ENCODE data around the gene PSMG1. TPM values are rescaled to one million over a fixed set of nuclear protein-coding genes. Genes with fewer than 3 reads are reported as not detected.

The PSMG1 gene
- total and polyA plus RNA-seq, 2 donors (not counting 1 experiment from before 2014, with no cell fraction given) = 55.5 to 62.3 TPM

GRCh38 chr21:39184050-39184980, 1.1 kb upstream of the PSMG1 start:
- TF ChIP-seq, protein P1, sequence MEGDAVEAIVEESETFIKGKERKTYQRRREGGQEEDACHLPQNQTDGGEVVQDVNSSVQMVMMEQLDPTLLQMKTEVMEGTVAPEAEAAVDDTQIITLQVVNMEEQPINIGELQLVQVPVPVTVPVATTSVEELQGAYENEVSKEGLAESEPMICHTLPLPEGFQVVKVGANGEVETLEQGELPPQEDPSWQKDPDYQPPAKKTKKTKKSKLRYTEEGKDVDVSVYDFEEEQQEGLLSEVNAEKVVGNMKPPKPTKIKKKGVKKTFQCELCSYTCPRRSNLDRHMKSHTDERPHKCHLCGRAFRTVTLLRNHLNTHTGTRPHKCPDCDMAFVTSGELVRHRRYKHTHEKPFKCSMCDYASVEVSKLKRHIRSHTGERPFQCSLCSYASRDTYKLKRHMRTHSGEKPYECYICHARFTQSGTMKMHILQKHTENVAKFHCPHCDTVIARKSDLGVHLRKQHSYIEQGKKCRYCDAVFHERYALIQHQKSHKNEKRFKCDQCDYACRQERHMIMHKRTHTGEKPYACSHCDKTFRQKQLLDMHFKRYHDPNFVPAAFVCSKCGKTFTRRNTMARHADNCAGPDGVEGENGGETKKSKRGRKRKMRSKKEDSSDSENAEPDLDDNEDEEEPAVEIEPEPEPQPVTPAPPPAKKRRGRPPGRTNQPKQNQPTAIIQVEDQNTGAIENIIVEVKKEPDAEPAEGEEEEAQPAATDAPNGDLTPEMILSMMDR (conservative IDR thresholded peaks at IDR 0.05 in 1 of 2, IDR thresholded peaks at IDR 0.05 in 1 of 2; ENCODE audit: low read depth in 1 of 2, low read length in 2 of 2) = no peak
- no peak for TF ChIP-seq EZH2 (IDR thresholded peaks at IDR 0.05; ENCODE audit: low read length, missing control alignments)
- H3K36me3 ChIP-seq (ENCODE audit: control insufficient read depth, insufficient read depth, low read length) = no peaks in the 10 kb centered on the region
- H4K20me1 ChIP-seq (ENCODE audit: control insufficient read depth, extremely low read depth, insufficient read depth, low read length) = no peaks in the 10 kb centered on the region
- peaks cover 17% of the 10 kb centered on the region for H3K79me2 ChIP-seq (ENCODE audit: control insufficient read depth, insufficient read depth, low read length)
- H3K4me2 ChIP-seq (ENCODE audit: extremely low read depth, insufficient read depth, low read length) = peak overlapping the region; percentile 79
- DNase-seq (ENCODE audit: low read depth in 2 of 2) = no peak
- peak overlapping the region; percentile 54 for H2AFZ ChIP-seq (ENCODE audit: low read length)
- H3K9ac ChIP-seq (ENCODE audit: insufficient read depth, low read length) = peak overlapping the region; percentile 97
- no peaks in the 10 kb centered on the region for H3K27me3 ChIP-seq (ENCODE audit: control insufficient read depth, insufficient read depth, low read length)
- peak overlapping the region; percentile 76 to 83 (median 78) for H3K4me3 ChIP-seq (replicated peaks in 1 of 4; ENCODE audit: control extremely low read depth in 1 of 4, insufficient read depth in 1 of 4, low read depth in 3 of 4, low read length in 4 of 4)
- peak overlapping the region; percentile 82 for H3K27ac ChIP-seq (ENCODE audit: insufficient read depth, low read length)
- H3K4me1 ChIP-seq (ENCODE audit: control insufficient read depth, extremely low read depth, insufficient read depth, low read length) = peaks cover 3% of the 10 kb centered on the region
- no peaks in the 10 kb centered on the region for H3K9me3 ChIP-seq (ENCODE audit: control insufficient read depth, insufficient read depth, low read depth, low read length)

DNA sequence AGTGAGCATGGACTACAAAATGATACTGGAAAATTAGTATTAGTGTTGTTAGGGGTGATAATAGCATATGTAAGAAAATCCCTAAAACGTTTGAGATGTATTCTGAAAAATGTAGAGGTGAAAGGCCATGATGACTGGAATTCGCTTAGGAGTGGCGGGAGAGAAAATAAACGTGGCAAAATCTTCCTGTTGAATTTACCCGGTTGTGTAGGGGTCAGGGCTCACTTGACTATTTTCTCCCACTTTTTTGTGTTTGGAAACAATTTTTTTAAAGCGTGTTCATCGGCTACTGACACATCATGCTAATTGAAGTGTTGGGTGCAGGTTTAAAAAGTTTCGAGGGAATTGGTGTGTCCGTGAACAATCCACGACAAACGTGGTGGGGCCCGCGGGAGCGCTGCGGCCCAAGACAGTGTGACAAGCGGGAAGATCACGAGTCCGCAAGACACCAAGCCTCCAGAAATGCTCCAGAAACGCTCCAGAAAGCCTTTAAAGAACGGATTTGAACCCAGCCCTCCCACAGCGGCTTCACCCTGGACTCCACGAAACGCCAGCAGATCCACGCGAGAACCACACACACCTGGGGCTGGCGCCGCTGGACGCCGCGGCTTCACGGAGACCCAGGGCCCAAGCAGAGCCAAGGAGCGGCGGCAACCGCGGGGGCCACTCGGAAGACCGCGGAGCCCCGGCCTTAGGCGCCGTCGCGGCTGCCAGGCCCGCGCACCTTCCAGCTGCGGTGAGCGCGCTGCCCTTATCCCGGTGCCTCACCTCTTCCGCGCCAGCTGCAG, 573 bp downstream of the PSMG1 start:
- DNase-seq (ENCODE audit: low read depth in 2 of 2) = peak in 1 of 2 donors; percentile 42
- Histone ChIP-seq H3K9ac (ENCODE audit: insufficient read depth, low read length) (peak overlapping the region; percentile 97), H3K4me1 (ENCODE audit: control insufficient read depth, extremely low read depth, insufficient read depth, low read length) (peaks cover 3% of the 10 kb centered on the region), H2AFZ (ENCODE audit: low read length) (peak overlapping the region; percentile 84), H3K27ac (ENCODE audit: insufficient read depth, low read length) (peak overlapping the region; percentile 82), H3K4me3 (replicated peaks in 1 of 4; ENCODE audit: control extremely low read depth in 1 of 4, insufficient read depth in 1 of 4, low read depth in 3 of 4, low read length in 4 of 4) (peak overlapping the region; percentile 76 to 92 (median 80)), H3K27me3 (ENCODE audit: control insufficient read depth, insufficient read depth, low read length) (no peaks in the 10 kb centered on the region), H3K36me3 (ENCODE audit: control insufficient read depth, insufficient read depth, low read length) (no peaks in the 10 kb centered on the region), H3K79me2 (ENCODE audit: control insufficient read depth, insufficient read depth, low read length) (peaks cover 19% of the 10 kb centered on the region), H3K4me2 (ENCODE audit: extremely low read depth, insufficient read depth, low read length) (peak overlapping the region; percentile 67), H4K20me1 (ENCODE audit: control insufficient read depth, extremely low read depth, insufficient read depth, low read length) (no peaks in the 10 kb centered on the region), H3K9me3 (ENCODE audit: control insufficient read depth, insufficient read depth, low read depth, low read length) (no peaks in the 10 kb centered on the region)
- TF ChIP-seq EZH2 (IDR thresholded peaks at IDR 0.05; ENCODE audit: low read length, missing control alignments) = no peak
- TF ChIP-seq, protein P1 (conservative IDR thresholded peaks at IDR 0.05 in 1 of 2, IDR thresholded peaks at IDR 0.05 in 1 of 2; ENCODE audit: low read depth in 1 of 2, low read length in 2 of 2) = no peak

GRCh38 chr21:39182016-39182415, 1.2 kb downstream of the PSMG1 start:
- TF ChIP-seq EZH2 (IDR thresholded peaks at IDR 0.05; ENCODE audit: low read length, missing control alignments) = no peak
- TF ChIP-seq, protein P1 (conservative IDR thresholded peaks at IDR 0.05 in 1 of 2, IDR thresholded peaks at IDR 0.05 in 1 of 2; ENCODE audit: low read depth in 1 of 2, low read length in 2 of 2) = no peak
- DNase-seq (ENCODE audit: low read depth in 2 of 2) = no peak
- Histone ChIP-seq H3K36me3 (ENCODE audit: control insufficient read depth, insufficient read depth, low read length) (no peaks in the 10 kb centered on the region), H3K9me3 (ENCODE audit: control insufficient read depth, insufficient read depth, low read depth, low read length) (no peaks in the 10 kb centered on the region), H3K27ac (ENCODE audit: insufficient read depth, low read length) (peak overlapping the region; percentile 82), H3K27me3 (ENCODE audit: control insufficient read depth, insufficient read depth, low read length) (no peaks in the 10 kb centered on the region), H3K4me1 (ENCODE audit: control insufficient read depth, extremely low read depth, insufficient read depth, low read length) (peaks cover 3% of the 10 kb centered on the region), H4K20me1 (ENCODE audit: control insufficient read depth, extremely low read depth, insufficient read depth, low read length) (no peaks in the 10 kb centered on the region), H3K79me2 (ENCODE audit: control insufficient read depth, insufficient read depth, low read length) (peaks cover 19% of the 10 kb centered on the region), H3K9ac (ENCODE audit: insufficient read depth, low read length) (peak overlapping the region; percentile 97), H3K4me2 (ENCODE audit: extremely low read depth, insufficient read depth, low read length) (peak overlapping the region; percentile 67), H2AFZ (ENCODE audit: low read length) (no peak overlapping the region), H3K4me3 (replicated peaks in 1 of 4; ENCODE audit: control extremely low read depth in 1 of 4, insufficient read depth in 1 of 4, low read depth in 3 of 4, low read length in 4 of 4) (peak overlapping the region; percentile 76 to 92 (median 80))
